ENCODE results near the gene EXOC4.

Gene EXOC4

GRCh38 chr7:133511252-133511651, 258.4 kb downstream of the EXOC4 start:
- Histone ChIP-seq H3K79me2 (ENCODE audit: control insufficient read depth, low read length) (no peaks in the 10 kb centered on the region), H3K27me3 (ENCODE audit: control insufficient read depth, low read length) (no peaks in the 10 kb centered on the region), H3F3A (ENCODE audit: control insufficient read depth, insufficient read depth) (no peaks in the 10 kb centered on the region), H3K9me2 (replicated peaks; ENCODE audit: control insufficient read depth, low read length) (no peaks in the 10 kb centered on the region), H3K4me3 (ENCODE audit: low read length) (no peak overlapping the region), H3K9me3 (ENCODE audit: control insufficient read depth, insufficient read depth, low read length) (no peaks in the 10 kb centered on the region), H3K27ac (ENCODE audit: low read depth, low read length) (no peak overlapping the region), H3K4me2 (ENCODE audit: low read length) (no peak overlapping the region), H4K20me1 (ENCODE audit: control insufficient read depth, insufficient read depth, low read depth, low read length) (no peaks in the 10 kb centered on the region), H3K36me3 (ENCODE audit: control insufficient read depth, low read length) (no peaks in the 10 kb centered on the region), H3K4me1 (ENCODE audit: control insufficient read depth, low read length) (no peaks in the 10 kb centered on the region)
- no peak for TF ChIP-seq EZH2phosphoT487 (IDR thresholded peaks at IDR 0.05; ENCODE audit: borderline replicate concordance, low read length)
- TF ChIP-seq, protein P1, sequence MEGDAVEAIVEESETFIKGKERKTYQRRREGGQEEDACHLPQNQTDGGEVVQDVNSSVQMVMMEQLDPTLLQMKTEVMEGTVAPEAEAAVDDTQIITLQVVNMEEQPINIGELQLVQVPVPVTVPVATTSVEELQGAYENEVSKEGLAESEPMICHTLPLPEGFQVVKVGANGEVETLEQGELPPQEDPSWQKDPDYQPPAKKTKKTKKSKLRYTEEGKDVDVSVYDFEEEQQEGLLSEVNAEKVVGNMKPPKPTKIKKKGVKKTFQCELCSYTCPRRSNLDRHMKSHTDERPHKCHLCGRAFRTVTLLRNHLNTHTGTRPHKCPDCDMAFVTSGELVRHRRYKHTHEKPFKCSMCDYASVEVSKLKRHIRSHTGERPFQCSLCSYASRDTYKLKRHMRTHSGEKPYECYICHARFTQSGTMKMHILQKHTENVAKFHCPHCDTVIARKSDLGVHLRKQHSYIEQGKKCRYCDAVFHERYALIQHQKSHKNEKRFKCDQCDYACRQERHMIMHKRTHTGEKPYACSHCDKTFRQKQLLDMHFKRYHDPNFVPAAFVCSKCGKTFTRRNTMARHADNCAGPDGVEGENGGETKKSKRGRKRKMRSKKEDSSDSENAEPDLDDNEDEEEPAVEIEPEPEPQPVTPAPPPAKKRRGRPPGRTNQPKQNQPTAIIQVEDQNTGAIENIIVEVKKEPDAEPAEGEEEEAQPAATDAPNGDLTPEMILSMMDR (IDR thresholded peaks at IDR 0.05; ENCODE audit: low read depth, low read length, poor library complexity, severe bottlenecking) = no peak

DNA sequence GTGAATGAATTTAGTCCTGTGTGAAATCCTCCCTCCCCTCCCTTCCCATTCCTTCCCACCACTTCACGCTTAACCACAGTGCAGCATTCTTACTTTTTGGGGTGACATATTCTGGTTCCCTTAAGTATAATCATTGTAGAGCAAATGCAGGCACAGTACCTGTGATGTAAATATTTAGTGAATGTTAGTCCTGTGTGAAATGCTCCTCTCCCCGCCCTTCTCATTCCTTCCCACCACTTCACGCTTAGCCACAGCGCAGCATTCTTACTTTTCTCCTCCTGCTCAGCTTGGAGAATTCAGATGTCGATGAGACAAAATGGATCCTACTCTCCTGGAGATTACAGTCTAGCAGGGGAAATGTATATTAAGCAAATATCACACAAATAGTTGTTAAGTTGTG, 258.8 kb downstream of the EXOC4 start:
- no peak overlapping the region for H3K27ac ChIP-seq (ENCODE audit: low read depth, low read length)
- no peak overlapping the region for H3K4me3 ChIP-seq (ENCODE audit: low read length)
- TF ChIP-seq, protein P1 (IDR thresholded peaks at IDR 0.05; ENCODE audit: low read depth, low read length, poor library complexity, severe bottlenecking) = no peak
- no peak for TF ChIP-seq EZH2phosphoT487 (IDR thresholded peaks at IDR 0.05; ENCODE audit: borderline replicate concordance, low read length)
- H3K27me3 ChIP-seq (ENCODE audit: control insufficient read depth, low read length) = no peaks in the 10 kb centered on the region
- H3K4me2 ChIP-seq (ENCODE audit: low read length) = no peak overlapping the region
- no peaks in the 10 kb centered on the region for H3K9me2 ChIP-seq (replicated peaks; ENCODE audit: control insufficient read depth, low read length)
- H3K9me3 ChIP-seq (ENCODE audit: control insufficient read depth, insufficient read depth, low read length) = no peaks in the 10 kb centered on the region
- H4K20me1 ChIP-seq (ENCODE audit: control insufficient read depth, insufficient read depth, low read depth, low read length) = no peaks in the 10 kb centered on the region
- no peaks in the 10 kb centered on the region for H3K79me2 ChIP-seq (ENCODE audit: control insufficient read depth, low read length)
- H3K36me3 ChIP-seq (ENCODE audit: control insufficient read depth, low read length) = no peaks in the 10 kb centered on the region
- H3F3A ChIP-seq (ENCODE audit: control insufficient read depth, insufficient read depth) = no peaks in the 10 kb centered on the region
- no peaks in the 10 kb centered on the region for H3K4me1 ChIP-seq (ENCODE audit: control insufficient read depth, low read length)

DNA sequence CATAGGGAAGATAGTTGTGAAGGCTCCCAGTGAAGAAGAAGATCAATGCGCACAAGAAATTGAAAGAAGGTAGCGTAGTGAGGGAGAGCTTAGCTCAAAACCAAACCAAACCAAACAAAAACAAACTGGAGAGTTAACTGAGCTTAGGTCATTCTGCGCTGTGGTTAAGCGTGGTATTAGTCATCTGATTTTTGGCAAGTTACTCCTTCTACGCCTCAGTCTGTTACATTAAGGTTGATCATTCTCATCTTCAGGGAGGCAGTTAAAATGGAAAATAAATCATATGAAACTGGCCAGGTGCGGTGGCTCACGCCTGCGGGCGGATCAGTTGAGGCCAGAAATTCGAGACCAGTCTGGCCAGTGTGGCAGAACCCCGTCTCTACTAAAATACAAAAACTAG, 259.7 kb downstream of the EXOC4 start:
- H3K36me3 ChIP-seq (ENCODE audit: control insufficient read depth, low read length) = no peaks in the 10 kb centered on the region
- H3F3A ChIP-seq (ENCODE audit: control insufficient read depth, insufficient read depth) = no peaks in the 10 kb centered on the region
- no peaks in the 10 kb centered on the region for H3K27me3 ChIP-seq (ENCODE audit: control insufficient read depth, low read length)
- H3K9me2 ChIP-seq (replicated peaks; ENCODE audit: control insufficient read depth, low read length) = no peaks in the 10 kb centered on the region
- no peaks in the 10 kb centered on the region for H4K20me1 ChIP-seq (ENCODE audit: control insufficient read depth, insufficient read depth, low read depth, low read length)
- no peak overlapping the region for H3K27ac ChIP-seq (ENCODE audit: low read depth, low read length)
- H3K4me3 ChIP-seq (ENCODE audit: low read length) = no peak overlapping the region
- H3K9me3 ChIP-seq (ENCODE audit: control insufficient read depth, insufficient read depth, low read length) = no peaks in the 10 kb centered on the region
- TF ChIP-seq EZH2phosphoT487 (IDR thresholded peaks at IDR 0.05; ENCODE audit: borderline replicate concordance, low read length) = no peak
- TF ChIP-seq, protein P1 (IDR thresholded peaks at IDR 0.05; ENCODE audit: low read depth, low read length, poor library complexity, severe bottlenecking) = no peak
- no peaks in the 10 kb centered on the region for H3K4me1 ChIP-seq (ENCODE audit: control insufficient read depth, low read length)
- H3K79me2 ChIP-seq (ENCODE audit: control insufficient read depth, low read length) = no peaks in the 10 kb centered on the region
- H3K4me2 ChIP-seq (ENCODE audit: low read length) = no peak overlapping the region

GRCh38 chr7:133513608-133514007, 260.7 kb downstream of the EXOC4 start:
- no peaks in the 10 kb centered on the region for H3K79me2 ChIP-seq (ENCODE audit: control insufficient read depth, low read length)
- no peaks in the 10 kb centered on the region for H4K20me1 ChIP-seq (ENCODE audit: control insufficient read depth, insufficient read depth, low read depth, low read length)
- H3K27me3 ChIP-seq (ENCODE audit: control insufficient read depth, low read length) = no peaks in the 10 kb centered on the region
- no peaks in the 10 kb centered on the region for H3K36me3 ChIP-seq (ENCODE audit: control insufficient read depth, low read length)
- TF ChIP-seq, protein P1 (IDR thresholded peaks at IDR 0.05; ENCODE audit: low read depth, low read length, poor library complexity, severe bottlenecking) = no peak
- TF ChIP-seq EZH2phosphoT487 (IDR thresholded peaks at IDR 0.05; ENCODE audit: borderline replicate concordance, low read length) = no peak
- H3K4me3 ChIP-seq (ENCODE audit: low read length) = no peak overlapping the region
- no peaks in the 10 kb centered on the region for H3K4me1 ChIP-seq (ENCODE audit: control insufficient read depth, low read length)
- no peaks in the 10 kb centered on the region for H3K9me3 ChIP-seq (ENCODE audit: control insufficient read depth, insufficient read depth, low read length)
- no peak overlapping the region for H3K4me2 ChIP-seq (ENCODE audit: low read length)
- H3F3A ChIP-seq (ENCODE audit: control insufficient read depth, insufficient read depth) = no peaks in the 10 kb centered on the region
- H3K27ac ChIP-seq (ENCODE audit: low read depth, low read length) = no peak overlapping the region
- no peaks in the 10 kb centered on the region for H3K9me2 ChIP-seq (replicated peaks; ENCODE audit: control insufficient read depth, low read length)

Data from DOHH2 (cell line).